HepG2 (cell line): ENCODE measurements around the gene NKX1-2. TPM values are rescaled to one million over a fixed set of nuclear protein-coding genes. Genes with fewer than 3 reads are reported as not detected.

Source experiments
- ATF6 ChIP-seq: sonication (generic); formaldehyde crosslinking; conservative IDR thresholded peaks from 2 replicates; pipeline ENCODE4 v1.4.0; 2020; ENCODE audit warnings: missing genetic modification reagents
- CENPBD1 ChIP-seq: sonication (generic); formaldehyde crosslinking; IDR thresholded peaks from 2 replicates; pipeline ENCODE4 v1.8.0; 2022; ENCODE audit warnings: missing genetic modification reagents, low read depth, mild to moderate bottlenecking, borderline replicate concordance
- ETV5 ChIP-seq: IDR thresholded peaks from 2 replicates; pipeline ENCODE4 v1.6.1; 2018; ENCODE audit warnings: missing biosample characterization, missing genetic modification reagents, inconsistent platforms, borderline replicate concordance
- IKZF5 ChIP-seq: IDR thresholded peaks from 2 replicates; pipeline ENCODE4 v1.6.1; 2018; ENCODE audit warnings: missing genetic modification reagents, mild to moderate bottlenecking, missing compliant biosample characterization
- JDP2 ChIP-seq: sonication (generic); formaldehyde crosslinking; IDR thresholded peaks from 2 replicates; pipeline ENCODE4 v1.8.1; 2022; ENCODE audit warnings: missing genetic modification reagents, borderline replicate concordance
- KLF15 ChIP-seq: sonication (generic); formaldehyde crosslinking; IDR thresholded peaks from 2 replicates; pipeline ENCODE4 v1.8.1; 2023; ENCODE audit warnings: borderline replicate concordance, mild to moderate bottlenecking, inconsistent platforms, missing genetic modification reagents, mixed read lengths
- MXD4 ChIP-seq: IDR thresholded peaks from 2 replicates; pipeline ENCODE4 v1.6.1; 2016; ENCODE audit warnings: mild to moderate bottlenecking, missing biosample characterization, missing genetic modification reagents
- NR2F2 ChIP-seq: IDR thresholded peaks from 2 replicates; pipeline ENCODE4 v1.6.1; 2012; ENCODE audit warnings: low read depth, inconsistent platforms, borderline replicate concordance
- RARA ChIP-seq: IDR thresholded peaks from 2 replicates; pipeline ENCODE4 v1.6.1; 2016; ENCODE audit warnings: missing genetic modification reagents, missing compliant biosample characterization
- SKI ChIP-seq: fragments of 450-650 bp; IDR thresholded peaks from one replicate; pipeline ENCODE4 v1.6.1; 2018; ENCODE audit warnings: mild to moderate bottlenecking; ENCODE audit not compliant: partially characterized antibody
- SKIL ChIP-seq: sonication (generic); formaldehyde crosslinking; IDR thresholded peaks from 2 replicates; pipeline ENCODE4 v1.8.0; 2022; ENCODE audit warnings: missing genetic modification reagents, mild to moderate bottlenecking, moderate library complexity, borderline replicate concordance
- STAT5B ChIP-seq: sonication (generic); formaldehyde crosslinking; IDR thresholded peaks from 2 replicates; pipeline ENCODE4 v1.4.0; 2020; ENCODE audit warnings: missing genetic modification reagents
- TAF1 ChIP-seq: sonication (generic); formaldehyde crosslinking; IDR thresholded peaks from 2 replicates; pipeline ENCODE4 v1.4.0; 2020; ENCODE audit warnings: missing genetic modification reagents
- ZBTB3 ChIP-seq: sonication (generic); formaldehyde crosslinking; IDR thresholded peaks from 2 replicates; pipeline ENCODE4 v1.4.0; 2020; ENCODE audit warnings: low read depth, mild to moderate bottlenecking, moderate library complexity, missing genetic modification reagents, borderline replicate concordance
- ZBTB4 ChIP-seq: sonication (generic); formaldehyde crosslinking; IDR thresholded peaks from 2 replicates; pipeline ENCODE4 v1.4.0; 2020; ENCODE audit warnings: missing genetic modification reagents, mild to moderate bottlenecking, borderline replicate concordance
- ZNF337 ChIP-seq: sonication (generic); formaldehyde crosslinking; IDR thresholded peaks from 2 replicates; pipeline ENCODE4 v1.5.1; 2020; ENCODE audit warnings: missing genetic modification reagents, low read depth, mild to moderate bottlenecking, borderline replicate concordance
- ZNF570 ChIP-seq: sonication (generic); formaldehyde crosslinking; IDR thresholded peaks from 2 replicates; pipeline ENCODE4 v1.4.0; 2020; ENCODE audit warnings: mild to moderate bottlenecking, missing genetic modification reagents, borderline replicate concordance
- ZNF780A ChIP-seq: sonication (generic); formaldehyde crosslinking; IDR thresholded peaks from 2 replicates; pipeline ENCODE4 v1.8.0; 2022; ENCODE audit warnings: mild to moderate bottlenecking, missing genetic modification reagents, moderate library complexity
- ZNF790 ChIP-seq: sonication (generic); formaldehyde crosslinking; IDR thresholded peaks from 2 replicates; pipeline ENCODE4 v1.8.0; 2022; ENCODE audit warnings: missing genetic modification reagents, mild to moderate bottlenecking, borderline replicate concordance
- ZNF792 ChIP-seq: IDR thresholded peaks from 2 replicates; pipeline ENCODE4 v1.6.1; 2016
- polyA plus RNA-seq, 8 experiments: library from polyadenylated mRNA; depleted of rRNA in 3 of 8; stranded (reverse) in 7 of 8; unstranded in 1 of 8; fragments of >200 nt; fragmentation: Illumina TruSeq in 4 of 8; extraction: Trizol in 4 of 8; gene quantifications; 2 replicates each; pipeline versions ENCODE4 v1.2.1 to v1.2.3, GENCODE V29; 2011 to 2016; ENCODE audit warnings: low read depth in 4 of 8, missing spikeins in 1 of 8, mixed read lengths in 1 of 8; ENCODE audit not compliant: insufficient read depth in 1 of 8
- total RNA-seq, 5 experiments: library from RNA; depleted of rRNA; stranded (reverse); fragments of >200 nt; fragmentation: Illumina TruSeq; extraction: Trizol; gene quantifications; 2 replicates each; pipeline ENCODE4 v1.2.3, GENCODE V29; 2016; ENCODE audit warnings: low read depth in 1 of 5

Gene NKX1-2
- total and polyA plus RNA-seq, 2 of the 13 experiments (the other 11 are each of a cell fraction or from before 2014, with no cell fraction given), result not detected

GRCh38 chr10:124417895-124418725 is 31.7 kb downstream of the NKX1-2 start (continued):
- no peak for TF ChIP-seq ATF6 (CRISPR knock-in tag)
- TF ChIP-seq ZNF790 (CRISPR knock-in tag), result no peak
- TF ChIP-seq ZBTB4 (CRISPR knock-in tag), result no peak
- TF ChIP-seq ZNF337 (CRISPR knock-in tag), result no peak
- TF ChIP-seq SKI, result no peak
- TF ChIP-seq STAT5B (CRISPR knock-in tag), result no peak
- TF ChIP-seq TAF1, result no peak
- no peak for TF ChIP-seq JDP2
- TF ChIP-seq MXD4 (CRISPR knock-in tag), result no peak
- peak; percentile 13; the same call in 1 of the 2 replicates for TF ChIP-seq RARA
- no peak for TF ChIP-seq IKZF5 (CRISPR knock-in tag)
- TF ChIP-seq ZNF570 (CRISPR knock-in tag), result no peak
- no peak for TF ChIP-seq SKIL (CRISPR knock-in tag)
- TF ChIP-seq ZNF780A, result no peak
- no peak for TF ChIP-seq KLF15 (CRISPR knock-in tag)
- TF ChIP-seq CENPBD1, result no peak
- no peak for TF ChIP-seq NR2F2
- no peak for TF ChIP-seq ZNF792 (CRISPR knock-in tag)
- TF ChIP-seq ETV5, result no peak
- no peak for TF ChIP-seq ZBTB3 (CRISPR knock-in tag)
